HEK293 (cell line): ENCODE results near the gene ANHX.

Source experiments
- CTCF ChIA-PET: fragments of 350-600 bp; formaldehyde crosslinking; extraction: SDS; loops from one replicate; lab custom pipeline; 2021; ENCODE audit warnings: antibody characterized with exemption; lab: Yijun Ruan, JAX
- POLR2A ChIA-PET: fragments of 300-600 bp; formaldehyde crosslinking; extraction: SDS; loops from one replicate; lab custom pipeline; 2020; ENCODE audit warnings: antibody characterized with exemption, inconsistent platforms; lab: Yijun Ruan, JAX
- H3K27ac ChIP-seq: fragments of 200-500 bp; sonication (Bioruptor generic); 2 replicates; pipeline ENCODE4 v1.5.1; 2014; ENCODE audit warnings: low read depth, low read length, control low read depth, inconsistent platforms; ENCODE audit errors: extremely low read depth
- H3K36me3 ChIP-seq, 2 experiments: fragments of 200-500 bp in 1 of 2; sonication (Bioruptor generic) in 1 of 2; 1 replicate in 1 of 2; 2 replicates in 1 of 2; pipeline ENCODE4 v1.5.1; 2014 to 2017; ENCODE audit warnings: inconsistent platforms in 2 of 2, low read length in 2 of 2; ENCODE audit not compliant: control insufficient read depth in 2 of 2, insufficient read depth in 1 of 2
- H3K4me1 ChIP-seq: fragments of 200-500 bp; sonication (Bioruptor generic); 2 replicates; pipeline ENCODE4 v1.5.1; 2014; ENCODE audit warnings: mild to moderate bottlenecking, low read length, inconsistent platforms; ENCODE audit not compliant: control insufficient read depth, insufficient read depth
- H3K4me3 ChIP-seq: 2 replicates; pipeline ENCODE4 v1.5.1; 2011; ENCODE audit warnings: low read depth, mild to moderate bottlenecking, control low read depth, low read length, moderate library complexity
- H3K9me3 ChIP-seq: fragments of 200-500 bp; sonication (Bioruptor generic); 2 replicates; pipeline ENCODE4 v1.5.1; 2014; ENCODE audit warnings: low read depth, low read length, inconsistent platforms; ENCODE audit not compliant: control insufficient read depth, insufficient read depth
- KLF7 ChIP-seq: fragments of 450-650 bp; formaldehyde crosslinking; IDR thresholded peaks from 2 replicates; pipeline ENCODE4 v1.5.1; 2016; ENCODE audit warnings: missing biosample characterization, missing genetic modification characterization, borderline replicate concordance
- PRDM1 ChIP-seq: fragments of 450-650 bp; formaldehyde crosslinking; IDR thresholded peaks from 2 replicates; pipeline ENCODE4; 2016; ENCODE audit warnings: missing biosample characterization, missing genetic modification characterization
- PRDM6 ChIP-seq: fragments of 450-650 bp; formaldehyde crosslinking; IDR thresholded peaks from 2 replicates; pipeline ENCODE4 v1.5.1; 2017; ENCODE audit warnings: missing biosample characterization, missing genetic modification characterization
- SP7 ChIP-seq: fragments of 450-650 bp; formaldehyde crosslinking; IDR thresholded peaks from 2 replicates; pipeline ENCODE4 v1.5.1; 2016; ENCODE audit warnings: missing biosample characterization, missing genetic modification characterization
- ZBTB20 ChIP-seq: fragments of 450-650 bp; formaldehyde crosslinking; IDR thresholded peaks from 2 replicates; pipeline ENCODE4 v1.5.1; 2016; ENCODE audit warnings: missing biosample characterization, missing genetic modification characterization
- ZBTB48 ChIP-seq: fragments of 450-650 bp; formaldehyde crosslinking; IDR thresholded peaks from 2 replicates; pipeline ENCODE4 v1.5.1; 2016; ENCODE audit warnings: missing biosample characterization, missing genetic modification characterization
- ZBTB49 ChIP-seq: fragments of 450-650 bp; formaldehyde crosslinking; IDR thresholded peaks from 2 replicates; pipeline ENCODE4 v1.5.1; 2016; ENCODE audit warnings: missing biosample characterization, missing genetic modification characterization, low read depth
- ZEB2 ChIP-seq: fragments of 450-650 bp; formaldehyde crosslinking; IDR thresholded peaks from 2 replicates; pipeline ENCODE4 v1.5.1; 2016; ENCODE audit warnings: missing biosample characterization, missing genetic modification characterization
- ZNF280D ChIP-seq: fragments of 450-650 bp; formaldehyde crosslinking; IDR thresholded peaks from 2 replicates; pipeline ENCODE4 v1.5.1; 2016; ENCODE audit warnings: missing biosample characterization, missing genetic modification characterization
- ZNF449 ChIP-seq: fragments of 450-650 bp; formaldehyde crosslinking; IDR thresholded peaks from 2 replicates; pipeline ENCODE4 v1.5.1; 2017; ENCODE audit warnings: missing biosample characterization, mild to moderate bottlenecking, missing genetic modification characterization, moderate library complexity
- ZNF585B ChIP-seq: fragments of 450-650 bp; formaldehyde crosslinking; IDR thresholded peaks from 2 replicates; pipeline ENCODE4 v1.5.1; 2016; ENCODE audit warnings: missing biosample characterization, missing genetic modification characterization
- ZNF701 ChIP-seq: fragments of 450-650 bp; formaldehyde crosslinking; IDR thresholded peaks from 2 replicates; pipeline ENCODE4 v1.5.1; 2016; ENCODE audit warnings: missing biosample characterization, missing genetic modification characterization
- ZNF704 ChIP-seq: fragments of 450-650 bp; formaldehyde crosslinking; IDR thresholded peaks from 2 replicates; pipeline ENCODE4 v1.5.1; 2016; ENCODE audit warnings: missing biosample characterization, missing genetic modification characterization
- ZNF785 ChIP-seq: fragments of 450-650 bp; formaldehyde crosslinking; IDR thresholded peaks from 2 replicates; pipeline ENCODE4 v1.5.1; 2016; ENCODE audit warnings: missing biosample characterization, missing genetic modification characterization

Gene ANHX

GRCh38 chr12:133181238-133181959, 54.3 kb downstream of the ANHX start, which contains the start of gene ZNF268 (continued):
- TF ChIP-seq SP7 (tag by site-specific recombination) (peak; percentile 74; the same call in 1 of the 2 replicates), ZNF701 (tag by site-specific recombination) (no peak)

GRCh38 chr12:133180669-133181068, 55.0 kb downstream of the ANHX start:
- Histone ChIP-seq H3K9me3 (peaks cover 4% of the 10 kb centered on the region; the same call in 1 of the 2 replicates), H3K4me1 (no peaks in the 10 kb centered on the region), H3K36me3 (peaks cover 25 to 34% of the 10 kb centered on the region in 2 experiments), H3K4me3 (no peak overlapping the region)
- TF ChIP-seq ZNF585B (no peak), ZNF704 (tag by site-specific recombination) (no peak), ZNF449 (tag by site-specific recombination) (no peak), ZBTB20 (tag by site-specific recombination) (no peak), ZEB2 (tag by site-specific recombination) (no peak), ZBTB49 (no peak), ZNF280D (tag by site-specific recombination) (no peak), PRDM1 (no peak), PRDM6 (tag by site-specific recombination) (no peak), ZBTB48 (tag by site-specific recombination) (no peak), KLF7 (tag by site-specific recombination) (no peak), ZNF785 (tag by site-specific recombination) (no peak)
- TF ChIP-seq, all 188 proteins: peak for 0
- ChIA-PET CTCF (interaction anchor here (0.5 to 1.7 kb wide), 9 partner anchors 9 to 473 kb away, joined by 3 to 8 read pairs (median 3); no protein-coding TSS in a partner anchor), POLR2A (interaction anchor here (0.7 to 1.7 kb wide), 3 partner anchors 51 to 194 kb away, joined by 3 to 12 read pairs (median 7); partner anchors contain the start of genes ZNF10, ZNF26 and ZNF891)
- H3K27ac ChIP-seq, result no peak overlapping the region
